SK-N-SH (cell line): Measurements from ENCODE around the gene SVBP. TPM values are rescaled to one million over a fixed set of nuclear protein-coding genes. Genes with fewer than 3 reads are reported as not detected.

Source experiments
- CTCF ChIA-PET: fragments of 300-600, 350-600 bp; formaldehyde crosslinking; extraction: SDS; loops from one replicate; lab custom pipeline; 2021; lab: Yijun Ruan, JAX
- POLR2A ChIA-PET: fragments of 350-600 bp; sonication (Branson Sonifier 250); formaldehyde crosslinking; extraction: SDS; loops from one replicate; lab custom pipeline; 2020; ENCODE audit warnings: antibody characterized with exemption, inconsistent platforms; lab: Yijun Ruan, JAX
- DNase-seq: peaks from one replicate; pipeline ENCODE4 v3.0.0; 2012
- H2AFZ ChIP-seq: fragments of 200-600 bp; sonication (generic); 2 replicates; pipeline ENCODE4 v1.8.1; 2016; ENCODE audit warnings: antibody characterized with exemption, mild to moderate bottlenecking, low read depth
- H3F3A ChIP-seq: fragments of 200-600 bp; sonication (generic); replicated peaks from 2 replicates; pipeline ENCODE3; 2016; ENCODE audit warnings: antibody characterized with exemption, mild to moderate bottlenecking; ENCODE audit not compliant: insufficient read depth
- H3K27ac ChIP-seq, 2 experiments: fragments of 200-500 bp in 1 of 2; fragments of 200-600 bp in 1 of 2; sonication (Bioruptor generic) in 1 of 2; sonication (generic), shearing (Covaris generic) in 1 of 2; 2 replicates each; pipeline versions ENCODE4 v1.5.1 to v1.6.1; 2014 to 2016; ENCODE audit warnings: low read depth in 2 of 2, inconsistent platforms in 1 of 2, low read length in 1 of 2, mild to moderate bottlenecking in 1 of 2, mixed read lengths in 1 of 2
- H3K27me3 ChIP-seq: fragments of 200-600 bp; sonication (generic), shearing (Covaris generic); 2 replicates; pipeline ENCODE4 v1.6.1; 2016; ENCODE audit warnings: mixed run types; ENCODE audit not compliant: insufficient read depth
- H3K36me3 ChIP-seq, 2 experiments: fragments of 200-500 bp in 1 of 2; fragments of 200-600 bp in 1 of 2; sonication (Bioruptor generic) in 1 of 2; sonication (generic) in 1 of 2; replicated peaks in 1 of 2; 2 replicates each; pipeline versions ENCODE3 to v1.5.1; 2014 to 2016; ENCODE audit warnings: low read length in 1 of 2, mild to moderate bottlenecking in 1 of 2; ENCODE audit not compliant: insufficient read depth in 2 of 2, control insufficient read depth in 1 of 2
- H3K4me1 ChIP-seq, 2 experiments: fragments of 200-500 bp in 1 of 2; fragments of 200-600 bp in 1 of 2; sonication (Bioruptor generic) in 1 of 2; sonication (generic), shearing (Covaris generic) in 1 of 2; 2 replicates each; pipeline versions ENCODE4 v1.5.1 to v1.6.1; 2014 to 2016; ENCODE audit warnings: low read depth in 1 of 2, low read length in 1 of 2, mixed run types in 1 of 2; ENCODE audit not compliant: insufficient read depth in 2 of 2, control insufficient read depth in 1 of 2
- H3K4me2 ChIP-seq: fragments of 200-600 bp; sonication (generic), shearing (Covaris generic); 2 replicates; pipeline ENCODE4 v1.6.1; 2017; ENCODE audit warnings: mixed run types
- H3K4me3 ChIP-seq, 2 experiments: fragments of 200-500 bp in 1 of 2; fragments of 200-600 bp in 1 of 2; sonication (Bioruptor generic) in 1 of 2; sonication (generic), shearing (Covaris generic) in 1 of 2; 2 replicates each; pipeline versions ENCODE4 v1.5.1 to v1.8.1; 2014 to 2016; ENCODE audit warnings: low read depth in 2 of 2, inconsistent platforms in 1 of 2, low read length in 1 of 2, mild to moderate bottlenecking in 1 of 2, mixed read lengths in 1 of 2, moderate library complexity in 1 of 2
- H3K79me2 ChIP-seq: fragments of 200-600 bp; sonication (generic); 2 replicates; pipeline ENCODE4 v1.8.1; 2017; ENCODE audit warnings: mild to moderate bottlenecking; ENCODE audit not compliant: insufficient read depth
- H3K9ac ChIP-seq: fragments of 200-600 bp; sonication (generic); 2 replicates; pipeline ENCODE4 v1.6.1; 2017; ENCODE audit warnings: mixed run types
- H3K9me2 ChIP-seq: fragments of 200-600 bp; sonication (generic); 2 replicates; pipeline ENCODE4 v1.6.1; 2017; ENCODE audit warnings: mixed run types
- H3K9me3 ChIP-seq: fragments of 200-600 bp; sonication (generic); 2 replicates; pipeline ENCODE4 v1.6.1; 2017; ENCODE audit warnings: mixed run types, mild to moderate bottlenecking, moderate library complexity
- H4K20me1 ChIP-seq: fragments of 200-600 bp; sonication (generic); 2 replicates; pipeline ENCODE4 v1.6.1; 2017; ENCODE audit warnings: mild to moderate bottlenecking, mixed run types; ENCODE audit not compliant: insufficient read depth
- CHD2 ChIP-seq: fragments of 150-350 bp; IDR thresholded peaks from 2 replicates; pipeline ENCODE4 v1.6.1; 2018; ENCODE audit warnings: low read length; ENCODE audit not compliant: partially characterized antibody
- EZH2phosphoT487 ChIP-seq: fragments of 200-600 bp; sonication (generic); IDR thresholded peaks from 2 replicates; pipeline ENCODE4 v1.6.1; 2017; ENCODE audit warnings: low read depth, mixed run types, mild to moderate bottlenecking, antibody characterized with exemption, moderate library complexity, borderline replicate concordance
- FOXJ3 ChIP-seq: sonication (generic); formaldehyde crosslinking; IDR thresholded peaks from 2 replicates; pipeline ENCODE4 v1.5.1; 2020; ENCODE audit warnings: mild to moderate bottlenecking, missing genetic modification reagents
- GABPA ChIP-seq: IDR thresholded peaks from 2 replicates; pipeline ENCODE4 v1.4.0; 2012; ENCODE audit warnings: low read depth, mild to moderate bottlenecking
- GATA2 ChIP-seq: sonication (generic); formaldehyde crosslinking; IDR thresholded peaks from 2 replicates; pipeline ENCODE4 v1.5.0; 2020; ENCODE audit warnings: mild to moderate bottlenecking, missing genetic modification reagents
- IRF3 ChIP-seq: fragments of 150-350 bp; IDR thresholded peaks from 2 replicates; pipeline ENCODE4 v1.6.1; 2016; ENCODE audit warnings: mild to moderate bottlenecking, low read depth, low read length
- MAX ChIP-seq: IDR thresholded peaks from 2 replicates; pipeline ENCODE4 v1.4.0; 2012; ENCODE audit warnings: low read depth
- MEF2A ChIP-seq: IDR thresholded peaks from 2 replicates; pipeline ENCODE4 v1.4.0; 2012; ENCODE audit warnings: low read depth, borderline replicate concordance
- NFIC ChIP-seq: IDR thresholded peaks from 2 replicates; pipeline ENCODE4 v1.4.0; 2012; ENCODE audit warnings: borderline replicate concordance
- NRF1 ChIP-seq: IDR thresholded peaks from 2 replicates; pipeline ENCODE4 v1.6.1; 2012; ENCODE audit warnings: low read depth, mild to moderate bottlenecking, low read length
- PBX3 ChIP-seq: IDR thresholded peaks from 2 replicates; pipeline ENCODE4; 2012
- RCOR1 ChIP-seq: fragments of 150-350 bp; IDR thresholded peaks from 2 replicates; pipeline ENCODE4 v1.6.1; 2017; ENCODE audit warnings: antibody characterized with exemption, low read length
- RFX5 ChIP-seq: IDR thresholded peaks from 2 replicates; pipeline ENCODE4 v1.6.1; 2012; ENCODE audit warnings: mild to moderate bottlenecking, improper control_type of control experiment, low read length
- TAF1 ChIP-seq: IDR thresholded peaks from 2 replicates; pipeline ENCODE4 v1.6.1; 2012; ENCODE audit warnings: low read depth, mild to moderate bottlenecking, low read length, moderate library complexity, borderline replicate concordance
- TCF12 ChIP-seq: IDR thresholded peaks from 2 replicates; pipeline ENCODE4 v1.4.0; 2012
- USF2 ChIP-seq: fragments of 150-350 bp; IDR thresholded peaks from 2 replicates; pipeline ENCODE4 v1.6.1; 2017; ENCODE audit warnings: antibody characterized with exemption, low read length, low read depth, borderline replicate concordance
- YY1 ChIP-seq: IDR thresholded peaks from 2 replicates; pipeline ENCODE4 v1.4.0; 2012; ENCODE audit warnings: low read depth, mild to moderate bottlenecking
- ZBTB33 ChIP-seq: IDR thresholded peaks from 2 replicates; pipeline ENCODE4 v1.4.0; 2012; ENCODE audit warnings: low read depth, borderline replicate concordance
- WGBS: methylation state at CpG from one replicate; pipeline ENCODE4 v1.1.6; 2017; ENCODE audit warnings: low lambda C conversion rate; 5-methylcytosine and 5-hydroxymethylcytosine counted together
- polyA plus RNA-seq, 3 experiments: library from polyadenylated mRNA; depleted of rRNA; stranded (reverse); fragments of >200 nt; gene quantifications; 2 replicates each; pipeline ENCODE4 v1.2.3, GENCODE V29; 2012

Gene SVBP
- polyA plus RNA-seq, 1 of the 3 experiments (the other 2 are of a cell fraction), result 18.6 TPM

GRCh38 chr1:42797979-42798378, 19.2 kb downstream of the SVBP start:
- Histone ChIP-seq H3K36me3 (no peaks in the 10 kb centered on the region), H3K9me2 (no peaks in the 10 kb centered on the region), H4K20me1 (no peaks in the 10 kb centered on the region), H3K79me2 (no peaks in the 10 kb centered on the region), H3K9ac (no peak overlapping the region), H3K27ac (no peak overlapping the region), H3F3A (no peaks in the 10 kb centered on the region)
- TF ChIP-seq TAF1 (no peak), YY1 (no peak), RCOR1 (no peak), GATA2 (CRISPR knock-in tag) (no peak)
- TF ChIP-seq, all 33 proteins: peak for 0
- Histone ChIP-seq H2AFZ (no peak overlapping the region), H3K9me3 (no peaks in the 10 kb centered on the region), H3K27me3 (no peaks in the 10 kb centered on the region), H3K4me1 (no peaks in the 10 kb centered on the region; a peak in 1 of 4 replicates), H3K4me2 (no peak overlapping the region), H3K4me3 (no peak overlapping the region)
- ChIA-PET POLR2A (no interaction called here), CTCF (interaction anchor here (0.9 to 2.5 kb wide), 3 partner anchors 19 to 276 kb away, joined by 4 to 8 read pairs (median 6); no protein-coding TSS in a partner anchor)
- WGBS, result 73% methylated on average over 4 of the region's 5 CpGs
- no peak for DNase-seq

GRCh38 chr1:42797414-42797813, 19.8 kb downstream of the SVBP start:
- no peak overlapping the region for H2AFZ ChIP-seq
- no peaks in the 10 kb centered on the region for H3K9me2 ChIP-seq
- H3K27me3 ChIP-seq, result no peaks in the 10 kb centered on the region
- H4K20me1 ChIP-seq, result no peaks in the 10 kb centered on the region
- H3K36me3 ChIP-seq, result no peaks in the 10 kb centered on the region
- no peaks in the 10 kb centered on the region for H3K9me3 ChIP-seq
- H3K4me1 ChIP-seq, result no peaks in the 10 kb centered on the region; a peak in 1 of 4 replicates
- H3K4me2 ChIP-seq, result no peak overlapping the region
- no peak for DNase-seq
- ChIA-PET POLR2A (no interaction called here), CTCF (interaction anchor here (0.6 to 1.9 kb wide), 2 partner anchors 115 to 277 kb away, joined by 3 to 6 read pairs; no protein-coding TSS in a partner anchor)
- no peak overlapping the region for H3K27ac ChIP-seq
- H3K9ac ChIP-seq, result no peak overlapping the region
- no peaks in the 10 kb centered on the region for H3F3A ChIP-seq
- no peak overlapping the region for H3K4me3 ChIP-seq
- no peaks in the 10 kb centered on the region for H3K79me2 ChIP-seq
- TF ChIP-seq NFIC (no peak), NRF1 (no peak), FOXJ3 (CRISPR knock-in tag) (no peak), MEF2A (no peak), TAF1 (no peak), USF2 (no peak), IRF3 (no peak), MAX (no peak), GATA2 (CRISPR knock-in tag) (no peak), GABPA (no peak), EZH2phosphoT487 (no peak), RCOR1 (no peak), TCF12 (no peak), PBX3 (no peak), RFX5 (no peak), CHD2 (no peak), ZBTB33 (no peak)
- 83% methylated on average over 3 of the region's 3 CpGs for WGBS
